Measurements from ENCODE around the gene ATP8B3. TPM values are rescaled to one million over a fixed set of nuclear protein-coding genes. Genes with fewer than 3 reads are reported as not detected.
A peak's percentile ranks its signal among the peaks of the same experiment; 100 is the strongest.

ATP8B3 gene
- total and polyA plus RNA-seq, 2 of the 13 experiments (the other 11 are each of a cell fraction or from before 2014, with no cell fraction given), result 2.6 to 5.9 TPM

GRCh38 chr19:1814833-1815604 is 2.9 kb upstream of the ATP8B3 start:
- Histone ChIP-seq H4K20me1 (ENCODE audit: insufficient read depth, low read length) (no peaks in the 10 kb centered on the region), H3K27ac (ENCODE audit: extremely low read length, insufficient read depth, low read length) (no peak overlapping the region), H3K36me3 (replicated peaks in 1 of 2; ENCODE audit: control insufficient read depth in 1 of 2, insufficient read depth in 2 of 2, low read length in 2 of 2) (peaks cover 21 to 29% of the 10 kb centered on the region in 2 experiments), H3K4me2 (ENCODE audit: low read depth, low read length) (no peak overlapping the region), H3K9ac (ENCODE audit: insufficient read depth, low read depth, low read length) (no peak overlapping the region), H2AFZ (ENCODE audit: low read length) (no peak overlapping the region), H3K9me3 (ENCODE audit: low read length) (no peaks in the 10 kb centered on the region), H3K79me2 (ENCODE audit: insufficient read depth, low read length) (no peaks in the 10 kb centered on the region), H3K4me3 (replicated peaks in 1 of 3; ENCODE audit: insufficient read depth in 1 of 3, low read depth in 2 of 3, low read length in 3 of 3) (no peak overlapping the region), H3K27me3 (ENCODE audit: control insufficient read depth in 1 of 2, insufficient read depth in 2 of 2, low read length in 2 of 2) (no peaks in the 10 kb centered on the region; a peak in 1 of 5 replicates), H3K4me1 (ENCODE audit: insufficient read depth, low read length) (peaks cover 18% of the 10 kb centered on the region)
- DNase-seq (ENCODE audit: low spot score) (no peak), FAIRE-seq (no peak), ATAC-seq (no peak)
- BruUV-seq (replicated peaks), result no TSS peak
- ChIA-PET CTCF (ENCODE audit: low intra/inter-chr PET ratio, low total read pairs) (no interaction called here), POLR2A (no interaction called here)
- in situ Hi-C loops (cut with HindIII; ENCODE audit: extremely low pct_ligation_motif_present, low pct_unique_long_range_greater_than_20kb), result no loop called here
- 99% methylated on average over 22 of the region's 26 CpGs for WGBS (ENCODE audit: low lambda C conversion rate)
- TF ChIP-seq RBM22 (optimal IDR thresholded peaks at IDR 0.05; ENCODE audit: low read length) (peak; percentile 19), ZNF12 (CRISPR knock-in tag; IDR thresholded peaks at IDR 0.05) (no peak), NFE2 (CRISPR knock-in tag; IDR thresholded peaks at IDR 0.05) (no peak), SMC3 (IDR thresholded peaks at IDR 0.05; ENCODE audit: low read length) (no peak), CREB3 (CRISPR knock-in tag; IDR thresholded peaks at IDR 0.05) (no peak), EP300 (IDR thresholded peaks at IDR 0.05; ENCODE audit: low read depth in 2 of 2, low read length in 2 of 2) (no peak), EP300 (CRISPR knock-in tag; IDR thresholded peaks at IDR 0.05; ENCODE audit: borderline replicate concordance) (no peak), AGO2 (optimal IDR thresholded peaks at IDR 0.05; ENCODE audit: low read depth, low read length) (peak; percentile 88), ZSCAN5A (CRISPR knock-in tag; IDR thresholded peaks at IDR 0.05; ENCODE audit: borderline replicate concordance) (no peak)
- intact Hi-C loops (cut with micrococcal nuclease; ENCODE audit: unreplicated experiment), result no loop called here
